Smooth muscle cell (in vitro differentiated cells): ENCODE measurements around the gene AK6. TPM values are rescaled to one million over a fixed set of nuclear protein-coding genes. Genes with fewer than 3 reads are reported as not detected.

Experiments used
- DNase-seq: peaks from one replicate; lab custom pipeline; 2025; ENCODE audit not compliant: unreplicated experiment; lab: John Stamatoyannopoulos, UW
- H2AFZ ChIP-seq: fragments of 200-600 bp; sonication (generic); 2 replicates; pipeline ENCODE4 v1.6.0; 2016; ENCODE audit warnings: antibody characterized with exemption, low read depth, mild to moderate bottlenecking
- H3F3A ChIP-seq: fragments of 200-600 bp; sonication (generic); 2 replicates; pipeline ENCODE4 v1.6.0; 2017; ENCODE audit warnings: antibody characterized with exemption, low read depth
- H3K27ac ChIP-seq: fragments of 200-600 bp; sonication (generic); 2 replicates; pipeline ENCODE4 v1.5.1; 2016; ENCODE audit warnings: low read depth, mild to moderate bottlenecking
- H3K27me3 ChIP-seq: fragments of 200-600 bp; sonication (generic); 2 replicates; pipeline ENCODE4 v1.6.1; 2016; ENCODE audit warnings: low read depth, mild to moderate bottlenecking
- H3K36me3 ChIP-seq: fragments of 200-600 bp; sonication (generic); 2 replicates; pipeline ENCODE4 v1.5.1; 2016; ENCODE audit warnings: low read depth
- H3K4me1 ChIP-seq: fragments of 200-600 bp; sonication (generic); 2 replicates; pipeline ENCODE4 v1.5.1; 2016; ENCODE audit warnings: low read depth
- H3K4me2 ChIP-seq: fragments of 200-600 bp; sonication (generic); 2 replicates; pipeline ENCODE4 v1.6.0; 2016; ENCODE audit warnings: mild to moderate bottlenecking
- H3K4me3 ChIP-seq: fragments of 200-600 bp; sonication (generic); 2 replicates; pipeline ENCODE4 v1.5.1; 2016; ENCODE audit warnings: mild to moderate bottlenecking
- H3K79me2 ChIP-seq: fragments of 200-600 bp; sonication (generic); 2 replicates; pipeline ENCODE4 v1.6.0; 2016; ENCODE audit warnings: low read depth, mild to moderate bottlenecking
- H3K9ac ChIP-seq: fragments of 200-600 bp; sonication (generic); 2 replicates; pipeline ENCODE4 v1.6.0; 2016; ENCODE audit warnings: low read depth
- H3K9me3 ChIP-seq: fragments of 200-600 bp; sonication (generic); replicated peaks from 2 replicates; pipeline ENCODE4 v1.5.1; 2016; ENCODE audit warnings: low read depth
- H4K20me1 ChIP-seq: fragments of 200-600 bp; sonication (generic); 2 replicates; pipeline ENCODE4 v1.6.0; 2016; ENCODE audit warnings: low read depth
- CTCF ChIP-seq: fragments of 200-600 bp; sonication (generic); IDR thresholded peaks from 2 replicates; pipeline ENCODE4 v1.5.1; 2017; ENCODE audit warnings: borderline replicate concordance, mild to moderate bottlenecking, antibody characterized with exemption; ENCODE audit not compliant: insufficient read depth, poor library complexity, severe bottlenecking
- WGBS: methylation state at CpG from one replicate; pipeline ENCODE4 v1.1.7; 2016; ENCODE audit warnings: low lambda C conversion rate; 5-methylcytosine and 5-hydroxymethylcytosine counted together
- polyA plus RNA-seq: library from polyadenylated mRNA; unstranded; fragments of >200 nt; fragmentation: Nextera tagmentation; extraction: Ambion mirVana; gene quantifications from 2 replicates; pipeline ENCODE4 v1.2.1, GENCODE V29; 2016
- total RNA-seq: library from RNA; depleted of rRNA; stranded (reverse); fragments of >200 nt; gene quantifications from 2 replicates; pipeline ENCODE4 v1.2.3, GENCODE V29; 2014

Gene AK6
- total and polyA plus RNA-seq, 2 experiments from 2014 or later = 48.7 to 95.1 TPM

GRCh38 chr5:69317391-69317790, 51.9 kb downstream of the AK6 start:
- Histone ChIP-seq H3K27ac (no peak overlapping the region), H3K4me1 (no peaks in the 10 kb centered on the region), H3K4me2 (no peak overlapping the region), H3K9ac (no peak overlapping the region), H3K9me3 (no peaks in the 10 kb centered on the region), H4K20me1 (no peaks in the 10 kb centered on the region), H3F3A (no peaks in the 10 kb centered on the region), H3K4me3 (no peak overlapping the region), H3K79me2 (no peaks in the 10 kb centered on the region), H2AFZ (no peak overlapping the region), H3K36me3 (no peaks in the 10 kb centered on the region), H3K27me3 (no peaks in the 10 kb centered on the region)
- no peak for DNase-seq
- TF ChIP-seq CTCF = no peak
- 86% methylated on average over 4 of the region's 4 CpGs for WGBS

- Histone ChIP-seq H3K27me3 (no peaks in the 10 kb centered on the region), H3K79me2 (no peaks in the 10 kb centered on the region), H3K4me1 (no peaks in the 10 kb centered on the region), H3K4me3 (no peak overlapping the region), H3K4me2 (no peak overlapping the region), H3K27ac (no peak overlapping the region), H3K9me3 (no peaks in the 10 kb centered on the region), H3F3A (no peaks in the 10 kb centered on the region), H3K9ac (no peak overlapping the region), H3K36me3 (no peaks in the 10 kb centered on the region), H2AFZ (no peak overlapping the region), H4K20me1 (no peaks in the 10 kb centered on the region)
- DNase-seq = no peak
- TF ChIP-seq CTCF = no peak
- WGBS = 88% methylated on average over 1 of the region's 1 CpG
Observed at GRCh38 chr5:69315972-69316371, 53.3 kb downstream of the AK6 start.

GRCh38 chr5:69313428-69313827, 55.9 kb downstream of the AK6 start:
- Histone ChIP-seq H3F3A (no peaks in the 10 kb centered on the region), H3K4me1 (no peaks in the 10 kb centered on the region), H3K9me3 (no peaks in the 10 kb centered on the region), H3K27me3 (no peaks in the 10 kb centered on the region), H2AFZ (no peak overlapping the region), H3K36me3 (no peaks in the 10 kb centered on the region), H3K79me2 (no peaks in the 10 kb centered on the region), H3K27ac (no peak overlapping the region), H4K20me1 (no peaks in the 10 kb centered on the region), H3K4me2 (no peak overlapping the region), H3K9ac (no peak overlapping the region), H3K4me3 (no peak overlapping the region)
- WGBS = 94% methylated on average over 9 of the region's 9 CpGs
- DNase-seq = no peak
- no peak for TF ChIP-seq CTCF

- no peak for TF ChIP-seq CTCF
- no peak overlapping the region for H3K4me3 ChIP-seq
- no peak overlapping the region for H3K4me2 ChIP-seq
- H3F3A ChIP-seq = no peaks in the 10 kb centered on the region
- H3K9ac ChIP-seq = no peak overlapping the region
- H3K27me3 ChIP-seq = no peaks in the 10 kb centered on the region
- WGBS = 66% methylated on average over 5 of the region's 5 CpGs
- no peaks in the 10 kb centered on the region for H4K20me1 ChIP-seq
- H3K4me1 ChIP-seq = no peaks in the 10 kb centered on the region
- no peak for DNase-seq
- H3K9me3 ChIP-seq = no peaks in the 10 kb centered on the region
- no peak overlapping the region for H3K27ac ChIP-seq
- H3K79me2 ChIP-seq = no peaks in the 10 kb centered on the region
- no peaks in the 10 kb centered on the region for H3K36me3 ChIP-seq
- no peak overlapping the region for H2AFZ ChIP-seq
Observed at GRCh38 chr5:69312459-69313160, 56.7 kb downstream of the AK6 start.
